Stimulated activated CD4-positive, alpha-beta T cell treated with anti-CD3 and anti-CD28 coated beads, Interleukin-12 subunit alpha, Interleukin-12 subunit beta, amount 100 ng/mL, for 48 hours (primary cell): ENCODE results near the gene ADAMTS14.
"Not testable (repeated sequence)": the region's sequence is repeated elsewhere in the genome, so short reads cannot be mapped to it uniquely, and the experiment has no call there.

Experiments
- DNase-seq, 3 donors: peaks; one replicate each; pipeline ENCODE4 v3.0.0-alpha.2; 2020; ENCODE audit warnings: low read depth in 2 of 3, low spot score in 1 of 3

Gene ADAMTS14

GRCh38 chr10:70749756-70750155 is 77.5 kb downstream of the ADAMTS14 start:
- DNase-seq, result no peak

DNA sequence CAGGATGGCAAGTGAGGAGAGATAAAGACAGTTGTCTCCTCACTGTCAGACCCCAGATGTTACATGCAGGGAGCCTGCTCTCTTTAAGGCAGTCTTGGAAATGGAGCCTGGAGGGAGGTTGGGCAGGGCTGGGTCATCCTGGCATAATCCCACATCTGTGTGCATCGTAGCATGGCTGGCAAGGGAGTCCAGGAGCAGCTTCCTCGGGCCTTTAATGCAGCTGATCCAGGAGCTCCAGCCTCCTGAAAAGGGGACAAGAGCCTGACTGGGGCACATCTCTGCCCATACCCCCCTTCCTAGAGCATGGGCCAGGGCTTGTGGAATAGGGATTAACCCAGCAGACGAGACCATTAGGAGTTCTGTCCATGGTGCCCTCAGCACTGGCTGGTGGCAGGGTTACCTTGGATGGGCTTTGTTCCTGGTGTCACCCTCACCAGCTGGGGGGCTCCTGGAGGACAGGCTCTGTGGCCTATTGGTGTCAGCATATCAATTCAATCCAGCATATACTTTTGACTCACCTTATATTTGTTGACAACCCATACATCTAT is 77.9 kb downstream of the ADAMTS14 start:
- no peak for DNase-seq

DNA sequence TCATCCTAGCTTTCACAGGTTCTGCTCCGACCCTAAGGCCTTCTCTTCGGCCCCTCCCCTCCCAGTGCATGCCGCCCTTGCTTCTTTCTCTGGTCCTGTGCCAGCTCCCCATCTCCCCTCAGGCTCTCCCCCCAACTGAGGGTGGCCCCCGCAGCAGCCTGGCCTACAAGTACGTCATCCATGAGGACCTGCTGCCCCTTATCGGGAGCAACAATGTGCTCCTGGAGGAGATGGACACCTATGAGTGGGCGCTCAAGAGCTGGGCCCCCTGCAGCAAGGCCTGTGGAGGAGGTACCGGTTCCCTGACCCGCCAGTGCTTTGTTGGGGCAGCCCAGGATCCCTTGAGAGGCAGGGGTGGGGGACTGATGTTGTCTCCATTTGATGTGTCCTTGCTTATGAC is 79.0 kb downstream of the ADAMTS14 start:
- no peak for DNase-seq

DNA sequence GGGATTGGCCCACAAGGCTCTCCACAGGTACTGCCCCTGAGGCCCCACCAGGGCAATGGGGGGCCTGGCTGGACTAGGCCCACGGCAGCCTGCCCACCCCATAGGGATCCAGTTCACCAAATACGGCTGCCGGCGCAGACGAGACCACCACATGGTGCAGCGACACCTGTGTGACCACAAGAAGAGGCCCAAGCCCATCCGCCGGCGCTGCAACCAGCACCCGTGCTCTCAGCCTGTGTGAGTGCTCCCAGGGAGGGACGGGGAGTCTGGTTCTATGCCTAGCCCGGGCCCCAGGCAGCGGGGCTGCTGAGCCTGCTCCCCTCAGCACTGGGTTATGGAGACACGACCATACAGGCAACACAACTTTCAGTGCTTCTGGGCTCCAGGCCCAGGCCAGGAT is 79.7 kb downstream of the ADAMTS14 start:
- no peak for DNase-seq

- no peak for DNase-seq
These were observed 80.3 kb downstream of the ADAMTS14 start for GRCh38 chr10:70752571-70752970.

- no peak for DNase-seq
These were observed 80.8 kb downstream of the ADAMTS14 start for GRCh38 chr10:70753026-70753663.

DNA sequence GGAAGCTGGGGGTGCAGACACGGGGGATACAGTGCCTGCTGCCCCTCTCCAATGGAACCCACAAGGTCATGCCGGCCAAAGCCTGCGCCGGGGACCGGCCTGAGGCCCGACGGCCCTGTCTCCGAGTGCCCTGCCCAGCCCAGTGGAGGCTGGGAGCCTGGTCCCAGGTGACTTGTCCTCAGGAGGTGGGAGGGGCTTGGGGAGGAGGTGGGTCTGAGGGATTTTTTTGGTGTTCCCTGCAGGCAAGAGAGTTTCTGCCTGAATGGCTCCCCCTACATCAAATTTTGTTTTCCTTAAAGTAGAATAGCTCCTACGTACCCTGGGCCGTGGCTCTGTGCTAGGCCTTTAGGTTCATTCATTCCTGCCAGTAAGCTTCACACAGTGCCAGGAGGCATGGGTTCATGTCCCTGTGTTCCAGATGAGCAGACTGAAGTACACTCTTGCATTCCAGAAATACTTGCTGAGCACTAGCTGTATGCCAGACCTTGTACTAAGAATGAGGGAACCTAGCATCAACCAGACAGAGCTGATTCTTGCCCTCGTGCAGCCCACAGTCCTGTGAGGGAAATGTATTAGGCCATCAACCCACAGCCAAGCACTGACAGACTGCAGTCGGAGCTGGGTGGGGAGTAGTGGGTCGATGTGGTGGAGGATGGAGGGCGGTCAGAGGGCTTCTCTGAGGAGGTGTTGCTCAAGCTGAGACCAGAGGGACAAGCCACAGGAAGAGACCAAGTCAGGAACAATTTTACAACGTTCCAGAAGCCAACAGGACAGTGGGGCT is 81.7 kb downstream of the ADAMTS14 start:
- DNase-seq, result no peak

- DNase-seq, result no peak
These were observed 84.5 kb downstream of the ADAMTS14 start for GRCh38 chr10:70756700-70757360.

DNA sequence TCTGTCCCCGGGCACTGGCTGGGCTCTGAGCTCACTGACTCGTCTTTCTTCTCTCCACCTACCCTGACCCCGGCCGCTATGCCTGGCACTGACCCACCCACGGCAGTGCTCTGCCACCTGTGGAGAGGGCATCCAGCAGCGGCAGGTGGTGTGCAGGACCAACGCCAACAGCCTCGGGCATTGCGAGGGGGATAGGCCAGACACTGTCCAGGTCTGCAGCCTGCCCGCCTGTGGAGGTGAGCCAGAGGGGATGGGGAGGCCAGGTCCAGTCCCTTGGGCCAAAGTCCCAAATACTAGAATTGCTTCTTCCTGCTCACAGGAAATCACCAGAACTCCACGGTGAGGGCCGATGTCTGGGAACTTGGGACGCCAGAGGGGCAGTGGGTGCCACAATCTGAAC is 85.5 kb downstream of the ADAMTS14 start:
- DNase-seq, result no peak

- DNase-seq, result peak; percentile 44 to 74 (median 61)
These were observed 86.6 kb downstream of the ADAMTS14 start for GRCh38 chr10:70758757-70759514.

- no peak for DNase-seq
These were observed 87.5 kb downstream of the ADAMTS14 start for GRCh38 chr10:70759781-70760180.

GRCh38 chr10:70760271-70760787 is 88.0 kb downstream of the ADAMTS14 start:
- DNase-seq, result no peak

DNA sequence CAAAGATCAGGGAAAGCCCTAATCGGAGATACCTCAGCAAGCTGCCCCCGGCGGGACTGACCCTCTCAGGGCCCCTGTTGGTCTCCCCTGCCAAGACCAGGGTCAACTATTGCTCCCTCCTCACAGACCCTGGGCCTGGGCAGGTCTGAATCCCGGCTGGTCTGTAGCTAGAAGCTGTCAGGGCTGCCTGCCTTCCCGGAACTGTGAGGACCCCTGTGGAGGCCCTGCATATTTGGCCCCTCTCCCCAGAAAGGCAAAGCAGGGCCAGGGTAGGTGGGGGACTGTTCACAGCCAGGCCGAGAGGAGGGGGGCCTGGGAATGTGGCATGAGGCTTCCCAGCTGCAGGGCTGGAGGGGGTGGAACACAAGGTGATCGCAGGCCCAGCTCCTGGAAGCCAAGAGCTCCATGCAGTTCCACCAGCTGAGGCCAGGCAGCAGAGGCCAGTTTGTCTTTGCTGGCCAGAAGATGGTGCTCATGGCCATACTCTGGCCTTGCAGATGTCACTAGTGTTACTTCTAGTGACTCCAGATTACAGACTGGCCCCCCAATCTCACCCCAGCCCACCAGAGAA is 88.8 kb downstream of the ADAMTS14 start:
- DNase-seq, result no peak

GRCh38 chr10:70761727-70762350 is 89.5 kb downstream of the ADAMTS14 start:
- no peak for DNase-seq

GRCh38 chr10:70762441-70763175 is 90.3 kb downstream of the ADAMTS14 start:
- DNase-seq, result no peak

DNA sequence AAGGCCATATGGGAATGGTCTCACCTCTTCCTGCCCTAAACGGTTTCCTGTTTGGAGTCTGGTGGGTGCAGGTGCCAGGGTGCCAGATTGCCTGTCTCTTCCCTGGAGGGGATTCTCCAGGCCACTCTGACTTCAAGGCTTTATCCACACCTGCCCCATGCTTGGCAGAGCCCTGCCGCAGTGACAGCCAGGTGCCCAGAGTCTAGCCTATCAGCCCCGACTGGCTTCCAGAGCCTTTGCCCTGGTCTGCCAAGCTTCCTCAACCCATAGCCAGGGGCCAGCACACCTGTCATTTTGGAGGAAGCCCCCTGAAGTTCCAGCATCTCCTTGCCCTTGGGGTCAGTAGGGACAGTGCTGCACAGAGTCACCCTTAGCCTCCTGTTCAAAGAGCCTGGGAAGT is 91.3 kb downstream of the ADAMTS14 start:
- no peak for DNase-seq

GRCh38 chr10:70765794-70766594 is 93.7 kb downstream of the ADAMTS14 start:
- no peak for DNase-seq

GRCh38 chr10:70768026-70768685 is 95.8 kb downstream of the ADAMTS14 start:
- DNase-seq, result not testable (repeated sequence)
